Left lung (tissue), 10 donors: ENCODE results near the gene IGF2BP2. TPM values are rescaled to one million over a fixed set of nuclear protein-coding genes. Genes with fewer than 3 reads are reported as not detected.
"Not testable (repeated sequence)": the region's sequence is repeated elsewhere in the genome, so short reads cannot be mapped to it uniquely, and the experiment has no call there.

Experiments used
- ATAC-seq: fragments of 200-7000 bp; cut with Tn5 transposase; one replicate; pipeline ENCODE4 v1.9.1; 2020; ENCODE audit warnings: moderate library complexity
- DNase-seq, 4 donors: peaks; one replicate each; pipeline ENCODE4 v3.0.0-alpha.2; 2013 to 2020
- H3K27ac ChIP-seq, 2 donors: fragments of 200-600 bp; sonication (generic) in 1 of 2; one replicate each; pipeline versions ENCODE4 v1.5.0 to v1.8.0; 2020 to 2021
- H3K27me3 ChIP-seq, 2 donors: fragments of 200-600 bp; sonication (generic) in 1 of 2; one replicate each; pipeline versions ENCODE4 v1.5.0 to v1.8.0; 2020 to 2021
- H3K36me3 ChIP-seq, 2 donors: fragments of 200-600 bp; sonication (generic) in 1 of 2; one replicate each; pipeline versions ENCODE4 v1.5.0 to v1.8.0; 2020 to 2021
- H3K4me1 ChIP-seq, 2 donors: fragments of 200-600 bp; one replicate each; pipeline ENCODE4 v1.8.0; 2021
- H3K4me3 ChIP-seq, 2 donors: fragments of 200-600 bp; sonication (generic) in 1 of 2; one replicate each; pipeline versions ENCODE4 v1.5.0 to v1.8.0; 2020 to 2021; ENCODE audit warnings: mild to moderate bottlenecking in 1 of 2
- H3K9me3 ChIP-seq, 2 donors: fragments of 200-600 bp; sonication (generic) in 1 of 2; one replicate each; pipeline versions ENCODE4 v1.5.0 to v1.8.0; 2020 to 2021
- CTCF ChIP-seq, 2 donors: fragments of 200-600 bp; sonication (generic) in 1 of 2; IDR thresholded peaks; one replicate each; pipeline versions ENCODE4 v1.5.0 to v1.8.0; 2021; ENCODE audit warnings: antibody characterized with exemption in 2 of 2
- intact Hi-C, 2 donors: fragments of 100-400 bp; cut with DNase I; formaldehyde crosslinking; loops; one replicate each; pipeline versions ENCODE4 v1.11.2 to v1.14.2; 2022
- polyA plus RNA-seq, 6 donors: library from polyadenylated mRNA; unstranded; fragments of 120-200 nt; gene quantifications; one replicate each; pipeline ENCODE4 v1.2.1, GENCODE V29; 2013; ENCODE audit not compliant: insufficient read length in 6 of 6
- total RNA-seq, 2 donors: library from RNA; stranded (reverse); fragmentation: NEBNext Ultra II Directional; extraction: Animal tissue kit (Norgen Biotek cat#: 25700); gene quantifications; one replicate each; pipeline ENCODE4 v1.2.1, GENCODE V29; 2021
- donor health status: DM: no; HTN: yes; CAD: no.
- donor health status: DM: no; HTN: no; CAD: no.

Gene IGF2BP2
- total and polyA plus RNA-seq, 8 donors, result 16.8 to 78.9 (median 67.7) TPM

GRCh38 chr3:185678027-185678426 lies 146.8 kb downstream of the IGF2BP2 start:
- intact Hi-C loops, result no loop called here

GRCh38 chr3:185677146-185677829 lies 147.6 kb downstream of the IGF2BP2 start:
- Histone ChIP-seq H3K4me3 (no peak overlapping the region), H3K4me1 (no peaks in the 10 kb centered on the region), H3K36me3 (peaks cover 0 to 5% of the 10 kb centered on the region in 2 donors), H3K27ac (no peak overlapping the region), H3K27me3 (no peaks in the 10 kb centered on the region), H3K9me3 (peaks cover 0 to 1% of the 10 kb centered on the region in 2 donors)
- DNase-seq (peak in 2 of 4 donors; percentile 43 to 68), ATAC-seq (peak; percentile 93)
- intact Hi-C loops, result no loop called here
- peak; percentile 63 to 68 for TF ChIP-seq CTCF (IDR thresholded peaks at IDR 0.05)

More at GRCh38 chr3:185678027-185678426, 146.8 kb downstream of the IGF2BP2 start:
- H3K9me3 ChIP-seq, result peaks cover 0 to 1% of the 10 kb centered on the region in 2 donors
- no peak overlapping the region for H3K27ac ChIP-seq
- ATAC-seq (no peak), DNase-seq (no peak)
- no peak for TF ChIP-seq CTCF (IDR thresholded peaks at IDR 0.05)
- H3K36me3 ChIP-seq, result no peaks in the 10 kb centered on the region
- no peaks in the 10 kb centered on the region for H3K4me1 ChIP-seq
- H3K4me3 ChIP-seq, result no peak overlapping the region
- no peaks in the 10 kb centered on the region for H3K27me3 ChIP-seq

- Histone ChIP-seq H3K36me3 (peaks cover 0 to 8% of the 10 kb centered on the region in 2 donors), H3K4me1 (no peaks in the 10 kb centered on the region), H3K9me3 (no peaks in the 10 kb centered on the region), H3K4me3 (no peak overlapping the region), H3K27me3 (no peaks in the 10 kb centered on the region), H3K27ac (no peak overlapping the region)
- intact Hi-C loops, result no loop called here
- no peak for ATAC-seq
- no peak for TF ChIP-seq CTCF (IDR thresholded peaks at IDR 0.05)
- DNase-seq, result no peak
These were observed 157.3 kb downstream of the IGF2BP2 start for GRCh38 chr3:185667574-185667973.

- H3K4me1 ChIP-seq, result peaks cover 0 to 12% of the 10 kb centered on the region in 2 donors
- ATAC-seq (no peak), DNase-seq (no peak)
- no peaks in the 10 kb centered on the region for H3K27me3 ChIP-seq
- no peak overlapping the region for H3K27ac ChIP-seq
- H3K36me3 ChIP-seq, result no peaks in the 10 kb centered on the region
- no peak overlapping the region for H3K4me3 ChIP-seq
- TF ChIP-seq CTCF (IDR thresholded peaks at IDR 0.05), result no peak
- no peaks in the 10 kb centered on the region for H3K9me3 ChIP-seq
- intact Hi-C loops, result no loop called here
These were observed 160.9 kb downstream of the IGF2BP2 start for GRCh38 chr3:185663929-185664328.

- DNase-seq (no peak), ATAC-seq (no peak)
- H3K9me3 ChIP-seq, result no peaks in the 10 kb centered on the region
- H3K36me3 ChIP-seq, result no peaks in the 10 kb centered on the region
- no peak overlapping the region for H3K4me3 ChIP-seq
- H3K4me1 ChIP-seq, result peaks cover 4 to 16% of the 10 kb centered on the region in 2 donors
- H3K27ac ChIP-seq, result no peak overlapping the region
- no peaks in the 10 kb centered on the region for H3K27me3 ChIP-seq
- intact Hi-C loops, result no loop called here
- no peak for TF ChIP-seq CTCF (IDR thresholded peaks at IDR 0.05)
These were observed 163.1 kb downstream of the IGF2BP2 start for GRCh38 chr3:185661772-185662171.

- H3K36me3 ChIP-seq, H3K27ac ChIP-seq, H3K9me3 ChIP-seq, H3K27me3 ChIP-seq, DNase-seq, ATAC-seq, intact Hi-C loops, H3K4me3 ChIP-seq: not testable (repeated sequence)
- H3K4me1 ChIP-seq, result peaks cover 4 to 16% of the 10 kb centered on the region in 2 donors
These were observed 163.5 kb downstream of the IGF2BP2 start for GRCh38 chr3:185661296-185661695.
